GM12878 (cell line): ENCODE data around the gene SLC9A3. TPM values are rescaled to one million over a fixed set of nuclear protein-coding genes. Genes with fewer than 3 reads are reported as not detected.

Experiments used
- ATAC-seq: fragments of 200-7000 bp; cut with Tn5 transposase; 3 replicates; pipeline ENCODE4 v1.9.1; 2020; ENCODE audit warnings: mild to moderate bottlenecking, moderate library complexity
- BruUV-seq: library from RNA; stranded (reverse); fragments of 400-500 nt; replicated peaks from 2 replicates; lab custom pipeline; 2021; lab: Mats Ljungman, UMichigan
- CTCF ChIA-PET: fragments of 300-600 bp; sonication (Branson Sonifier 250); formaldehyde crosslinking; extraction: SDS; loops from one replicate; lab custom pipeline; 2021; ENCODE audit warnings: inconsistent platforms; lab: Yijun Ruan, JAX
- POLR2A ChIA-PET: fragments of 350-600 bp; formaldehyde crosslinking; extraction: SDS; loops from one replicate; lab custom pipeline; 2021; ENCODE audit warnings: inconsistent platforms; lab: Charles Lee
- RAD21 ChIA-PET: fragments of 300-600 bp; sonication (Branson Sonifier 250); formaldehyde crosslinking; loops from one replicate; lab custom pipeline; 2023; ENCODE audit warnings: antibody characterized with exemption; ENCODE audit not compliant: unreplicated experiment; lab: Charles Lee
- SMC1A ChIA-PET: fragments of 300-600 bp; sonication (Branson Sonifier 250); formaldehyde crosslinking; loops from one replicate; lab custom pipeline; 2023; ENCODE audit not compliant: unreplicated experiment, uncharacterized antibody; lab: Charles Lee
- DNase-seq: peaks from one replicate; pipeline ENCODE4 v3.0.0-alpha.2; 2011; ENCODE audit warnings: low read depth, low spot score
- FAIRE-seq: peaks from 3 replicates; lab custom pipeline; 2011; peaks lifted over from hg19 to GRCh38; lab: Jason Lieb, UNC
- H2AFZ ChIP-seq: 2 replicates; pipeline ENCODE4 v1.6.0; 2011; ENCODE audit warnings: low read depth, low read length, control low read depth; ENCODE audit not compliant: control insufficient read depth
- H3K27ac ChIP-seq: 2 replicates; pipeline ENCODE4 v1.5.1; 2011; ENCODE audit warnings: control low read depth; ENCODE audit not compliant: control insufficient read depth, insufficient read depth
- H3K27me3 ChIP-seq, 2 experiments: replicated peaks in 1 of 2; 2 replicates each; pipeline versions ENCODE4 v1.6.0 to v1.6.1; 2011; ENCODE audit warnings: low read length in 1 of 2; ENCODE audit not compliant: control insufficient read depth in 2 of 2, insufficient read depth in 2 of 2
- H3K36me3 ChIP-seq, 2 experiments: 2 replicates each; pipeline ENCODE4 v1.5.1; 2011; ENCODE audit warnings: low read length in 1 of 2; ENCODE audit not compliant: control insufficient read depth in 2 of 2, insufficient read depth in 2 of 2
- H3K4me1 ChIP-seq: 2 replicates; pipeline ENCODE4 v1.6.1; 2011; ENCODE audit warnings: mild to moderate bottlenecking, low read length, moderate library complexity, mixed read lengths; ENCODE audit not compliant: control insufficient read depth, insufficient read depth
- H3K4me2 ChIP-seq: 2 replicates; pipeline ENCODE4 v1.6.0; 2011; ENCODE audit warnings: control low read depth; ENCODE audit not compliant: control insufficient read depth, insufficient read depth
- H3K4me3 ChIP-seq: fragments of 200-600 bp; sonication (generic); 2 replicates; pipeline ENCODE4 v1.5.1; 2016
- H3K79me2 ChIP-seq: 2 replicates; pipeline ENCODE4 v1.6.0; 2011; ENCODE audit warnings: low read length; ENCODE audit not compliant: control insufficient read depth, insufficient read depth
- H3K9ac ChIP-seq: 2 replicates; pipeline ENCODE4 v1.8.0; 2011; ENCODE audit warnings: low read length, control low read depth, mixed read lengths; ENCODE audit not compliant: control insufficient read depth, insufficient read depth
- H3K9me3 ChIP-seq: replicated peaks from 3 replicates; pipeline ENCODE4 v1.5.1; 2011; ENCODE audit warnings: mild to moderate bottlenecking, low read length; ENCODE audit not compliant: control insufficient read depth, insufficient read depth
- H4K20me1 ChIP-seq: 2 replicates; pipeline ENCODE4 v1.6.0; 2011; ENCODE audit not compliant: control insufficient read depth, insufficient read depth
- POLR2A ChIP-seq: IDR thresholded peaks from 2 replicates; pipeline ENCODE4 v1.6.1; 2011; ENCODE audit warnings: low read depth, mild to moderate bottlenecking, low read length
- WGBS: methylation state at CpG from one replicate; pipeline ENCODE4 v1.1.6; 2016; ENCODE audit warnings: low lambda C conversion rate; ENCODE audit not compliant: insufficient replicate concordance, insufficient coverage; ENCODE audit errors: missing lambda C conversion rate; 5-methylcytosine and 5-hydroxymethylcytosine counted together
- in situ Hi-C: fragments of 300-500 bp; cut with MboI; formaldehyde crosslinking; loops from 9 replicates; pipeline ENCODE4 v1.14.3; 2018; ENCODE audit warnings: mixed read lengths
- intact Hi-C: fragments of 100-400 bp; cut with micrococcal nuclease; formaldehyde crosslinking; loops from one replicate; pipeline ENCODE4 v1.14.2; 2022; ENCODE audit not compliant: unreplicated experiment
- polyA plus RNA-seq, 11 experiments: library from polyadenylated mRNA; depleted of rRNA in 4 of 11; unstranded in 6 of 11; stranded (reverse) in 5 of 11; fragments of >200 nt; fragmentation: Nextera tagmentation in 4 of 11; fragmentation: Illumina TruSeq in 1 of 11; extraction: Ambion mirVana in 4 of 11; extraction: Trizol in 1 of 11; gene quantifications; 1 replicate in 1 of 11; 2 replicates in 10 of 11; pipeline versions ENCODE4 v1.2.1 to v1.2.3, GENCODE V29; 2011 to 2016; ENCODE audit warnings: inconsistent platforms in 2 of 11, missing spikeins in 2 of 11, low read depth in 1 of 11
- total RNA-seq, 4 experiments: library from RNA; depleted of rRNA in 3 of 4; stranded (reverse); fragments of >200 nt in 3 of 4; fragmentation: Illumina TruSeq in 1 of 4; extraction: Trizol in 1 of 4; gene quantifications; 2 replicates each; pipeline versions ENCODE4 v1.2.1 to v1.2.3, GENCODE V29; 2013 to 2021
- TF ChIP-seq, protein P1 (sequence below): fragments of 450-650 bp; IDR thresholded peaks from 2 replicates; pipeline ENCODE4 v1.6.1; 2017; ENCODE audit warnings: mild to moderate bottlenecking, low read depth, inconsistent platforms; ENCODE audit not compliant: poor library complexity, severe bottlenecking
- TF ChIP-seq, protein P2 (sequence below): fragments of 450-650 bp; IDR thresholded peaks from 2 replicates; pipeline ENCODE4 v1.6.1; 2017; ENCODE audit warnings: low read depth, mild to moderate bottlenecking, moderate library complexity

SLC9A3 gene
- total and polyA plus RNA-seq, 10 of the 15 experiments (the other 5 are each of a cell fraction or from before 2014, with no cell fraction given): 0.04 to 5.2 (median 2.3) TPM; not detected in 1

DNA sequence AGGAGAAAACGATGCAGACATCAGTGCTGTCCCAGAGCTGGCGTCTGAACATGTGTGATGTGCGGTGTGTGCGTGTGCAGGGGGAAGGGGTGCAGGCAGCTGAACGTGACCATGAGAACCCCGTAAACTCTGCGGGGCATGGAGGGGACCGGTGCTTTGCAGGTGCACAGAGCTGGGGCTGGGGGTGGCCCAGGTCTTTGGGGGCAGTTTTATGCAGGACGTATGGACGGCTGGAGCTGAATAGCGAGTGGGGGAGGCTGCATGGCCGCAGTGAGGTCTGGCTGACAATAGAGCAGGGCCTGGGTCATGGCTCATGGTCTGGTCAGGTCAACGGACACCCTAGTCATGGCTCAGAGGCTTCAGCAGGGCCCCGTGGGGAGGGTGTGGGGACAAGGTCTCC lies 84.6 kb downstream of the SLC9A3 start:
- Histone ChIP-seq H3K4me3 (no peak overlapping the region), H4K20me1 (no peaks in the 10 kb centered on the region), H3K9ac (no peak overlapping the region), H3K36me3 (peaks cover 3 to 4% of the 10 kb centered on the region in 2 experiments; a peak in 3 of 4 replicates), H3K4me2 (no peak overlapping the region), H3K4me1 (peaks cover 23% of the 10 kb centered on the region), H3K27me3 (no peaks in the 10 kb centered on the region), H3K27ac (0 out of 2 replicates have a peak overlapping the region, but pooled peaks have one; percentile 54), H2AFZ (no peak overlapping the region), H3K9me3 (no peaks in the 10 kb centered on the region), H3K79me2 (peaks cover 27% of the 10 kb centered on the region)
- in situ Hi-C loops (loop anchor here (5.0 kb wide), 1 partner anchor 122 kb away; no protein-coding TSS in a partner anchor), intact Hi-C loops (no loop called here)
- DNase-seq: no peak
- no peak for ATAC-seq
- FAIRE-seq: no peak
- TF ChIP-seq POLR2A: peak; percentile 56
- TF ChIP-seq, protein P1, sequence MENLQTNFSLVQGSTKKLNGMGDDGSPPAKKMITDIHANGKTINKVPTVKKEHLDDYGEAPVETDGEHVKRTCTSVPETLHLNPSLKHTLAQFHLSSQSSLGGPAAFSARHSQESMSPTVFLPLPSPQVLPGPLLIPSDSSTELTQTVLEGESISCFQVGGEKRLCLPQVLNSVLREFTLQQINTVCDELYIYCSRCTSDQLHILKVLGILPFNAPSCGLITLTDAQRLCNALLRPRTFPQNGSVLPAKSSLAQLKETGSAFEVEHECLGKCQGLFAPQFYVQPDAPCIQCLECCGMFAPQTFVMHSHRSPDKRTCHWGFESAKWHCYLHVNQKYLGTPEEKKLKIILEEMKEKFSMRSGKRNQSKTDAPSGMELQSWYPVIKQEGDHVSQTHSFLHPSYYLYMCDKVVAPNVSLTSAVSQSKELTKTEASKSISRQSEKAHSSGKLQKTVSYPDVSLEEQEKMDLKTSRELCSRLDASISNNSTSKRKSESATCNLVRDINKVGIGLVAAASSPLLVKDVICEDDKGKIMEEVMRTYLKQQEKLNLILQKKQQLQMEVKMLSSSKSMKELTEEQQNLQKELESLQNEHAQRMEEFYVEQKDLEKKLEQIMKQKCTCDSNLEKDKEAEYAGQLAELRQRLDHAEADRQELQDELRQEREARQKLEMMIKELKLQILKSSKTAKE: no peak
- TF ChIP-seq, protein P2, sequence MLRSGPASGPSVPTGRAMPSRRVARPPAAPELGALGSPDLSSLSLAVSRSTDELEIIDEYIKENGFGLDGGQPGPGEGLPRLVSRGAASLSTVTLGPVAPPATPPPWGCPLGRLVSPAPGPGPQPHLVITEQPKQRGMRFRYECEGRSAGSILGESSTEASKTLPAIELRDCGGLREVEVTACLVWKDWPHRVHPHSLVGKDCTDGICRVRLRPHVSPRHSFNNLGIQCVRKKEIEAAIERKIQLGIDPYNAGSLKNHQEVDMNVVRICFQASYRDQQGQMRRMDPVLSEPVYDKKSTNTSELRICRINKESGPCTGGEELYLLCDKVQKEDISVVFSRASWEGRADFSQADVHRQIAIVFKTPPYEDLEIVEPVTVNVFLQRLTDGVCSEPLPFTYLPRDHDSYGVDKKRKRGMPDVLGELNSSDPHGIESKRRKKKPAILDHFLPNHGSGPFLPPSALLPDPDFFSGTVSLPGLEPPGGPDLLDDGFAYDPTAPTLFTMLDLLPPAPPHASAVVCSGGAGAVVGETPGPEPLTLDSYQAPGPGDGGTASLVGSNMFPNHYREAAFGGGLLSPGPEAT: no peak
- RAD21 ChIA-PET: interaction anchor here (0.8 to 1.5 kb wide), 3 partner anchors 47 to 123 kb away, joined by 3 to 6 read pairs (median 3); no protein-coding TSS in a partner anchor
- BruUV-seq: no TSS peak
- CTCF ChIA-PET: interaction anchor here (2.4 to 3.6 kb wide), 2 partner anchors 9 to 122 kb away, joined by 8 to 21 read pairs; no protein-coding TSS in a partner anchor
- SMC1A ChIA-PET: interaction anchor here (1.2 to 1.8 kb wide), 2 partner anchors 15 to 121 kb away, joined by 3 to 5 read pairs; no protein-coding TSS in a partner anchor
- 61% methylated on average over 11 of the region's 14 CpGs for WGBS
- POLR2A ChIA-PET: interaction anchor here (1.7 kb wide), 1 partner anchor 15 kb away, joined by 4 read pairs; no protein-coding TSS in a partner anchor
